WTC11 (cell line): ENCODE measurements around the gene EGFL8.

ENCODE experiments used
- ATF2 ChIP-seq: sonication (generic); formaldehyde crosslinking; IDR thresholded peaks from 2 replicates; pipeline ENCODE4 v1.8.1; 2022; ENCODE audit warnings: low read depth, missing genetic modification reagents, borderline replicate concordance
- CTCF ChIP-seq: fragments of 200-600 bp; IDR thresholded peaks from 2 replicates; pipeline ENCODE4 v1.8.0; 2022; ENCODE audit warnings: antibody characterized with exemption
- ELF4 ChIP-seq: sonication (generic); formaldehyde crosslinking; IDR thresholded peaks from 2 replicates; pipeline ENCODE4 v1.8.1; 2022; ENCODE audit warnings: low read depth, mild to moderate bottlenecking, moderate library complexity, missing genetic modification reagents
- FOXP1 ChIP-seq: sonication (generic); formaldehyde crosslinking; IDR thresholded peaks from 2 replicates; pipeline ENCODE4 v1.8.0; 2022; ENCODE audit warnings: missing genetic modification reagents, mild to moderate bottlenecking, moderate library complexity, borderline replicate concordance
- JUN ChIP-seq: sonication (generic); formaldehyde crosslinking; IDR thresholded peaks from 2 replicates; pipeline ENCODE4 v1.8.0; 2023; ENCODE audit warnings: mild to moderate bottlenecking, missing genetic modification reagents
- KAT7 ChIP-seq: sonication (generic); formaldehyde crosslinking; IDR thresholded peaks from 2 replicates; pipeline ENCODE4 v1.8.1; 2023; ENCODE audit warnings: missing genetic modification reagents, mild to moderate bottlenecking, borderline replicate concordance
- MAX ChIP-seq: sonication (generic); formaldehyde crosslinking; IDR thresholded peaks from 2 replicates; pipeline ENCODE4 v1.8.0; 2022; ENCODE audit warnings: mild to moderate bottlenecking, missing genetic modification reagents
- PRDM15 ChIP-seq: sonication (generic); formaldehyde crosslinking; IDR thresholded peaks from 2 replicates; pipeline ENCODE4 v1.8.0; 2022; ENCODE audit warnings: missing genetic modification reagents
- TCF7 ChIP-seq: sonication (generic); formaldehyde crosslinking; IDR thresholded peaks from 2 replicates; pipeline ENCODE4 v1.8.0; 2022; ENCODE audit warnings: mild to moderate bottlenecking, low read depth, missing genetic modification reagents, moderate library complexity
- ZMAT4 ChIP-seq: fragments of 250-450 bp; sonication (Bioruptor Pico); IDR thresholded peaks from 2 replicates; pipeline ENCODE4 v1.9.0; 2021; ENCODE audit warnings: mild to moderate bottlenecking
- ZSCAN18 ChIP-seq: fragments of 250-450 bp; sonication (Bioruptor Pico); IDR thresholded peaks from 2 replicates; pipeline ENCODE4 v2.1.2; 2022; ENCODE audit warnings: mild to moderate bottlenecking, moderate library complexity
- TF ChIP-seq, protein P1 (sequence below): sonication (generic); formaldehyde crosslinking; IDR thresholded peaks from 2 replicates; pipeline ENCODE4 v1.8.1; 2022; ENCODE audit warnings: mild to moderate bottlenecking, missing genetic modification reagents, moderate library complexity, borderline replicate concordance

DNA sequence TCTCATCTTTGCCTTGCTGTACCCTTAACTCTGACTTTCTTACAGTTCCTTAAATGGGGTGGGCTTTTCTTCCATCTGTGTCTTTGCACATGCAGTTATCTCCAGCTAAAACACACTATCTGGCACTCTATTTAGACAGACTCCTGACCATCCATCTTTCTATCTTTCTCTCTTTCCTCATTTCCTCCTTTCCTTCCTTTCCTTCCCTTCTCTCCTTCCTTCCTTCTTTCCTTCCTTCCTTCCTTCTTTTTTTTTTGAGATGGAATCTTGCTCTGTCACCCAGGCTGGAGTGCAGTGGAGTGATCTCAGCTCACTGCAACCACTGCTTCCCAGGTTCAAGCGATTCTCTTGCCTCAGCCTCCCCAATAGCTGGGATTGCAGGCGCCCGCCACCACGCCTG lies 51.2 kb downstream of the EGFL8 start:
- TF ChIP-seq CTCF (no peak), KAT7 (no peak), PRDM15 (CRISPR knock-in tag) (no peak), TCF7 (CRISPR knock-in tag) (no peak), ZMAT4 (CRISPR knock-in tag) (no peak), ELF4 (CRISPR knock-in tag) (no peak), ZSCAN18 (no peak), MAX (no peak), JUN (CRISPR knock-in tag) (no peak), ATF2 (no peak), FOXP1 (CRISPR knock-in tag) (no peak)
- TF ChIP-seq, protein P1, sequence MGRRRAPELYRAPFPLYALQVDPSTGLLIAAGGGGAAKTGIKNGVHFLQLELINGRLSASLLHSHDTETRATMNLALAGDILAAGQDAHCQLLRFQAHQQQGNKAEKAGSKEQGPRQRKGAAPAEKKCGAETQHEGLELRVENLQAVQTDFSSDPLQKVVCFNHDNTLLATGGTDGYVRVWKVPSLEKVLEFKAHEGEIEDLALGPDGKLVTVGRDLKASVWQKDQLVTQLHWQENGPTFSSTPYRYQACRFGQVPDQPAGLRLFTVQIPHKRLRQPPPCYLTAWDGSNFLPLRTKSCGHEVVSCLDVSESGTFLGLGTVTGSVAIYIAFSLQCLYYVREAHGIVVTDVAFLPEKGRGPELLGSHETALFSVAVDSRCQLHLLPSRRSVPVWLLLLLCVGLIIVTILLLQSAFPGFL (CRISPR knock-in tag) = no peak
